ENCODE measurements around the gene SMC1A.

GRCh38 chrX:53354669-53355068, 67.8 kb downstream of the SMC1A start:
- TF ChIP-seq CTCF (IDR thresholded peaks at IDR 0.05) (no peak), REST (IDR thresholded peaks at IDR 0.05; ENCODE audit: insufficient read depth in 1 of 2, low read depth in 2 of 2, low read length in 1 of 2) (no peak), POLR2AphosphoS5 (IDR thresholded peaks at IDR 0.05; ENCODE audit: low read depth, low read length) (no peak)
